Panc1 (cell line): Measurements from ENCODE around the gene PSIP1.

Source experiments
- POLR2AphosphoS5 ChIP-seq: IDR thresholded peaks from 2 replicates; pipeline ENCODE4 v1.6.1; 2012; ENCODE audit warnings: mild to moderate bottlenecking, low read depth, low read length, moderate library complexity
- TF ChIP-seq, protein P1 (sequence below): fragments of 450-650 bp; IDR thresholded peaks from 2 replicates; pipeline ENCODE4 v1.5.1; 2017; ENCODE audit warnings: mild to moderate bottlenecking
- TF ChIP-seq, protein P2 (sequence below), 2 experiments: IDR thresholded peaks; 2 replicates each; pipeline ENCODE4 v1.6.1; 2011 to 2012; ENCODE audit warnings: low read depth in 2 of 2, control low read depth in 1 of 2, low read length in 1 of 2, mild to moderate bottlenecking in 1 of 2, moderate library complexity in 1 of 2; ENCODE audit not compliant: insufficient read depth in 1 of 2

DNA sequence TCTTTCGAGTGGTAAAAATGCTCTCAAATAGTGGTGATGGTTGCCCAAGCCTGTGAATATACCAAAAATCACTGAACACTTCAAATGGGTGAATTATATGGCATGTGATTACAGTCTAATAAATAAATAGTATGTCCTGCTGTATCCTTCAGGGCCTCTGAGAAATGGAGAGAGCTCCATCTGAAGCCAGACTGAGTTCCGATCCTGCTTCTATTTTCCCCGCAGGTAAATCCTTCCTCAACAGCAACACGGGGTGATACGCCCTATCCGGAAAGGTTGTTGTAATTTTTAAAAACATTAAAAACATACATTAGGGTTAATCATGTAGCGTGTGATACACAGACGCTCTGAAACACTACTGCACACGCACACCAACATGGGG, 88.8 kb downstream of the PSIP1 start:
- TF ChIP-seq, protein P1, sequence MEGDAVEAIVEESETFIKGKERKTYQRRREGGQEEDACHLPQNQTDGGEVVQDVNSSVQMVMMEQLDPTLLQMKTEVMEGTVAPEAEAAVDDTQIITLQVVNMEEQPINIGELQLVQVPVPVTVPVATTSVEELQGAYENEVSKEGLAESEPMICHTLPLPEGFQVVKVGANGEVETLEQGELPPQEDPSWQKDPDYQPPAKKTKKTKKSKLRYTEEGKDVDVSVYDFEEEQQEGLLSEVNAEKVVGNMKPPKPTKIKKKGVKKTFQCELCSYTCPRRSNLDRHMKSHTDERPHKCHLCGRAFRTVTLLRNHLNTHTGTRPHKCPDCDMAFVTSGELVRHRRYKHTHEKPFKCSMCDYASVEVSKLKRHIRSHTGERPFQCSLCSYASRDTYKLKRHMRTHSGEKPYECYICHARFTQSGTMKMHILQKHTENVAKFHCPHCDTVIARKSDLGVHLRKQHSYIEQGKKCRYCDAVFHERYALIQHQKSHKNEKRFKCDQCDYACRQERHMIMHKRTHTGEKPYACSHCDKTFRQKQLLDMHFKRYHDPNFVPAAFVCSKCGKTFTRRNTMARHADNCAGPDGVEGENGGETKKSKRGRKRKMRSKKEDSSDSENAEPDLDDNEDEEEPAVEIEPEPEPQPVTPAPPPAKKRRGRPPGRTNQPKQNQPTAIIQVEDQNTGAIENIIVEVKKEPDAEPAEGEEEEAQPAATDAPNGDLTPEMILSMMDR = no peak
- TF ChIP-seq POLR2AphosphoS5 = no peak
- TF ChIP-seq, protein P2, sequence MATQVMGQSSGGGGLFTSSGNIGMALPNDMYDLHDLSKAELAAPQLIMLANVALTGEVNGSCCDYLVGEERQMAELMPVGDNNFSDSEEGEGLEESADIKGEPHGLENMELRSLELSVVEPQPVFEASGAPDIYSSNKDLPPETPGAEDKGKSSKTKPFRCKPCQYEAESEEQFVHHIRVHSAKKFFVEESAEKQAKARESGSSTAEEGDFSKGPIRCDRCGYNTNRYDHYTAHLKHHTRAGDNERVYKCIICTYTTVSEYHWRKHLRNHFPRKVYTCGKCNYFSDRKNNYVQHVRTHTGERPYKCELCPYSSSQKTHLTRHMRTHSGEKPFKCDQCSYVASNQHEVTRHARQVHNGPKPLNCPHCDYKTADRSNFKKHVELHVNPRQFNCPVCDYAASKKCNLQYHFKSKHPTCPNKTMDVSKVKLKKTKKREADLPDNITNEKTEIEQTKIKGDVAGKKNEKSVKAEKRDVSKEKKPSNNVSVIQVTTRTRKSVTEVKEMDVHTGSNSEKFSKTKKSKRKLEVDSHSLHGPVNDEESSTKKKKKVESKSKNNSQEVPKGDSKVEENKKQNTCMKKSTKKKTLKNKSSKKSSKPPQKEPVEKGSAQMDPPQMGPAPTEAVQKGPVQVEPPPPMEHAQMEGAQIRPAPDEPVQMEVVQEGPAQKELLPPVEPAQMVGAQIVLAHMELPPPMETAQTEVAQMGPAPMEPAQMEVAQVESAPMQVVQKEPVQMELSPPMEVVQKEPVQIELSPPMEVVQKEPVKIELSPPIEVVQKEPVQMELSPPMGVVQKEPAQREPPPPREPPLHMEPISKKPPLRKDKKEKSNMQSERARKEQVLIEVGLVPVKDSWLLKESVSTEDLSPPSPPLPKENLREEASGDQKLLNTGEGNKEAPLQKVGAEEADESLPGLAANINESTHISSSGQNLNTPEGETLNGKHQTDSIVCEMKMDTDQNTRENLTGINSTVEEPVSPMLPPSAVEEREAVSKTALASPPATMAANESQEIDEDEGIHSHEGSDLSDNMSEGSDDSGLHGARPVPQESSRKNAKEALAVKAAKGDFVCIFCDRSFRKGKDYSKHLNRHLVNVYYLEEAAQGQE (IDR thresholded peaks at IDR 0.05; ENCODE audit: insufficient read depth in 1 of 2, low read depth in 2 of 2, low read length in 1 of 2) = no peak
